H1 (cell line): Measurements from ENCODE around the gene ADGRB3. TPM values are rescaled to one million over a fixed set of nuclear protein-coding genes. Genes with fewer than 3 reads are reported as not detected.

ENCODE experiments used
- BACH1 ChIP-seq: IDR thresholded peaks from 2 replicates; pipeline ENCODE4 v1.6.1; 2012; ENCODE audit warnings: low read length, improper control_type of control experiment
- BCL11A ChIP-seq, 2 experiments: IDR thresholded peaks; one replicate each; pipeline ENCODE4 v1.6.1; 2011; ENCODE audit warnings: low read depth in 2 of 2, low read length in 2 of 2, mild to moderate bottlenecking in 2 of 2
- CTBP2 ChIP-seq: IDR thresholded peaks from 2 replicates; pipeline ENCODE4 v1.7.0; 2011; ENCODE audit warnings: borderline replicate concordance, mild to moderate bottlenecking, moderate library complexity, mixed read lengths, low read length; ENCODE audit not compliant: insufficient read depth, insufficient read length
- FOSL1 ChIP-seq: IDR thresholded peaks from 2 replicates; pipeline ENCODE4 v1.6.1; 2011; ENCODE audit warnings: mild to moderate bottlenecking, low read depth, low read length, moderate library complexity; ENCODE audit not compliant: insufficient read depth
- GABPA ChIP-seq: IDR thresholded peaks from 2 replicates; pipeline ENCODE4 v1.6.1; 2011; ENCODE audit warnings: mild to moderate bottlenecking, low read length, moderate library complexity, borderline replicate concordance; ENCODE audit not compliant: insufficient read depth
- HDAC6 ChIP-seq: IDR thresholded peaks from one replicate; pipeline ENCODE4 v1.7.1; 2012; ENCODE audit warnings: low read depth, mild to moderate bottlenecking, inconsistent platforms, low read length, moderate library complexity
- KDM1A ChIP-seq: fragments of 200-600, 300-600 bp; sonication (generic); IDR thresholded peaks from 2 replicates; pipeline ENCODE4 v1.7.1; 2016; ENCODE audit warnings: mild to moderate bottlenecking, low read length, borderline replicate concordance
- KDM4A ChIP-seq: IDR thresholded peaks from one replicate; pipeline ENCODE4 v1.7.1; 2012; ENCODE audit warnings: low read depth, mild to moderate bottlenecking, moderate library complexity, low read length, inconsistent platforms; ENCODE audit not compliant: severe bottlenecking
- SP1 ChIP-seq: IDR thresholded peaks from 2 replicates; pipeline ENCODE4 v1.6.1; 2011; ENCODE audit warnings: low read depth, low read length
- SP2 ChIP-seq: IDR thresholded peaks from 2 replicates; pipeline ENCODE4 v1.6.1; 2012; ENCODE audit warnings: mild to moderate bottlenecking, low read length, inconsistent platforms
- TAF7 ChIP-seq: optimal IDR thresholded peaks from 2 replicates; pipeline ENCODE3; 2011; ENCODE audit warnings: low read depth, mild to moderate bottlenecking, inconsistent platforms, low read length, moderate library complexity, borderline replicate concordance
- polyA plus RNA-seq, 7 experiments: library from polyadenylated mRNA; depleted of rRNA in 3 of 7; stranded (reverse) in 5 of 7; unstranded in 2 of 7; fragments of >200 nt in 5 of 7; fragments of 200-250 nt in 2 of 7; gene quantifications; 1 replicate in 5 of 7; 2 replicates in 1 of 7; 4 replicates in 1 of 7; pipeline versions ENCODE4 v1.2.1 to v1.2.3, GENCODE V29; 2011 to 2013; ENCODE audit warnings: missing spikeins in 2 of 7, mixed read lengths in 2 of 7
- total RNA-seq: library from RNA; stranded (reverse); fragmentation: NEBNext Ultra II Directional; extraction: Animal tissue kit (Norgen Biotek cat#: 25700); gene quantifications from 2 replicates; pipeline ENCODE4 v1.2.1, GENCODE V29; 2021

ADGRB3 gene
- total and polyA plus RNA-seq, 2 of the 8 experiments (the other 6 are each of a cell fraction or from before 2014, with no cell fraction given): 0.35 to 1.2 TPM

GRCh38 chr6:68680264-68680663 lies 45.2 kb downstream of the ADGRB3 start (continued):
- no peak for TF ChIP-seq GABPA
- no peak for TF ChIP-seq TAF7
- no peak for TF ChIP-seq CTBP2
- no peak for TF ChIP-seq HDAC6
- no peak for TF ChIP-seq SP1
- TF ChIP-seq KDM4A: no peak
- TF ChIP-seq BCL11A (IDR thresholded peaks at IDR 0.05; ENCODE audit: low read depth in 2 of 2, low read length in 2 of 2): no peak
- TF ChIP-seq KDM1A: no peak
- TF ChIP-seq SP2: no peak
- TF ChIP-seq BACH1: no peak
- TF ChIP-seq FOSL1: no peak
- TF ChIP-seq, all 59 proteins: peak for 0
